GM13977 (cell line): ENCODE data around the gene TRIP11.

ENCODE experiments used
- DNase-seq: peaks from one replicate; pipeline ENCODE4 v3.0.0; 2012; ENCODE audit warnings: low spot score
- in situ Hi-C: fragments of 300-500 bp; cut with MboI; formaldehyde crosslinking; loops from one replicate; pipeline ENCODE4 v1.12.0; 2022; ENCODE audit warnings: low sequenced_read_pairs, low pct_unique_long_range_greater_than_20kb, mixed read lengths, inconsistent platforms; ENCODE audit not compliant: unreplicated experiment
- TF ChIP-seq, protein P1 (sequence below): IDR thresholded peaks from 2 replicates; pipeline ENCODE4 v1.5.1; 2012; ENCODE audit warnings: mild to moderate bottlenecking, control low read depth; ENCODE audit not compliant: insufficient read depth; ENCODE audit errors: extremely low read depth, missing control alignments

Gene TRIP11

DNA sequence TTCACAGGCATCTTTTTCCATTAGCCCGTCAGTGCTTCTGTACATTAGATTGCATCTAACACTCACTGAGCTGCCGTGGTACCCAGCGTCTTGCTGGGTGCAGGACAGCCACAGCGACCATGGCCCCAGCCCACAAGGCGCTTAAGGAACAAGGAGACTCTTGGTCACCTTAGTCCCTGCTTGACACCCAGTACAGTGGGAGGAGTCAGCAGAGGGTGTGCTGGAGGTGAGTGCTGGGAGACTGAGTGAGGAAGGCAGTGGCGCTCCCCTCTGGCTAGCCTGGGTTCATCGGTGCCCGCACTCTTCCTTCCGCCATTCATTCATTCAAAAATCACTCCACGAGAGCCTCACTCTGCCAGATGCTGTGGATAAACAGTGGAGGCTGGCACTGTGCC is 114.1 kb downstream of the TRIP11 start:
- TF ChIP-seq, protein P1, sequence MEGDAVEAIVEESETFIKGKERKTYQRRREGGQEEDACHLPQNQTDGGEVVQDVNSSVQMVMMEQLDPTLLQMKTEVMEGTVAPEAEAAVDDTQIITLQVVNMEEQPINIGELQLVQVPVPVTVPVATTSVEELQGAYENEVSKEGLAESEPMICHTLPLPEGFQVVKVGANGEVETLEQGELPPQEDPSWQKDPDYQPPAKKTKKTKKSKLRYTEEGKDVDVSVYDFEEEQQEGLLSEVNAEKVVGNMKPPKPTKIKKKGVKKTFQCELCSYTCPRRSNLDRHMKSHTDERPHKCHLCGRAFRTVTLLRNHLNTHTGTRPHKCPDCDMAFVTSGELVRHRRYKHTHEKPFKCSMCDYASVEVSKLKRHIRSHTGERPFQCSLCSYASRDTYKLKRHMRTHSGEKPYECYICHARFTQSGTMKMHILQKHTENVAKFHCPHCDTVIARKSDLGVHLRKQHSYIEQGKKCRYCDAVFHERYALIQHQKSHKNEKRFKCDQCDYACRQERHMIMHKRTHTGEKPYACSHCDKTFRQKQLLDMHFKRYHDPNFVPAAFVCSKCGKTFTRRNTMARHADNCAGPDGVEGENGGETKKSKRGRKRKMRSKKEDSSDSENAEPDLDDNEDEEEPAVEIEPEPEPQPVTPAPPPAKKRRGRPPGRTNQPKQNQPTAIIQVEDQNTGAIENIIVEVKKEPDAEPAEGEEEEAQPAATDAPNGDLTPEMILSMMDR = no peak
- in situ Hi-C loops = no loop called here
- no peak for DNase-seq

DNA sequence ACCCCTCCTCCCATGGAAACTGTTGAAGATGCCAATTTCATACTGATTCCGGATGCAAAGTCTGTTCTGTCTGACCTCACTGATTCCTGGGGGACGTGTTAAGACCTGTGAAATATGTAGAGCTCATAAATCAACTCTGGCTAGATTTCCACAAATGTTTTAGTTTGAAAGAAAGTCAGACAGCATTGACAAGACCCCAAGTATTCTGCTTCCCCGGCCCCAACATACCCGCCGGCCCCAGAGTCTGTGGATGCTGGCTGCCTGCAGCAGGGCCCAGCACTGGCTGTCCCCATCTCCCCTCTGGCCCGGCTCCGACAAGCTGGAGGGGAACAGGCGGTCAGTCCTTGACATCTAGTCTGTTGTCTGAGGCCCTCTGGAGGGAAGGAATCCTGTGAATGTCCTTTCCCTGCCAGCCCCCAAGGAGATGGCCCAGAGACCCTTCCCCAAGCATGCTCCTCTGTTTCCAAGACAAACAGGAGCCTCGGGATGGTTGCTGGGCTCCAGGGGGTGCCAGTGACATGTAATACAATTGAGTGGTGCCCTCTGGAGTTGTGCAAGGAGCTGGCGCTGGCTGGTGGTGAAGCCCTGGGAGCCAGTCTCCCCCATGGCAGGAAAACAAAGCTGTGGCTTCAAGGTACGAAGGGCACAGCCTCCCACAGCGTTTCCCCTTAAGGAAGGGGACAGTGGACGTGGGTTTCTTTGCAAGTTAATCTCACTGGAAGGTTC is 114.7 kb downstream of the TRIP11 start:
- in situ Hi-C loops = no loop called here
- no peak for DNase-seq
- TF ChIP-seq, protein P1 = no peak

DNA sequence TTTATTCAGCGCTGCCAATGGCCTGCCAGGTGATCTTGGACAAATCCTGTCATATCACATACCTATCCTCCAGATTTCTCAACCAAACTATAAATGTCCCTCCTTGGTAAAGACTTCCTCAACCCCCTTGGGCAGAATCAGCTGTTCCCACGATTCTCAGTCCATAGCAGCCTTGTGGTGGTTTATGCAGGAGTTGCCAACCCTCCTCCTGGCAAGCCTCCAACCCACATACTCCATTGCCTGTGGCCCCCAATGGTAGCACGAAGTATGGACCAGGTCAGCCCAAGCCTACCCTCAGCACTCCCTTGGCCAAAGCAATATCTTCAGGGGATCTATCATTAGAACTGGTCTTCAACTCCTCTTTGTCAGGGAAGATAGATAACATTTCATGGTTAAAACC is 119.3 kb downstream of the TRIP11 start:
- DNase-seq = no peak
- TF ChIP-seq, protein P1 = no peak
- in situ Hi-C loops = no loop called here

DNA sequence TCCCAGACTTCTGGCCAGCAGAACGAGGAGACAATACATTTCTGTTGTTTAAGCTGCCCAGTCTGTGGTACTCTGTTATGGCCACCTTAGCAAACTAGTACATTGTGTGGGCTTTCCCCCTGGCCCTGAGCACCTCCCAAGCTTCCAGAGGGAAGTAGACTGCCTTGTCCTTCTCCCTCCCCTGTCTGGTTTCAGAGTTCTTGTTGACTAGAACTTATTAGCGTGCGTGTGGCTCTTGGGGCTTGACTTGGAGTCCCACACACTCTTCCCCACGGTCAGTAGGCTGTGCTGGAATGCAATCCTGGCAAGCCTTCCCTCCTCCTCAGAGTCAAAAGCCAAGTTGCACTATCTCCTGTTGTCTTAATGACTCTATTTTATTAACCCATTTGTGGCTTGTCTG is 120.0 kb downstream of the TRIP11 start:
- in situ Hi-C loops = no loop called here
- DNase-seq = no peak
- TF ChIP-seq, protein P1 = no peak

DNA sequence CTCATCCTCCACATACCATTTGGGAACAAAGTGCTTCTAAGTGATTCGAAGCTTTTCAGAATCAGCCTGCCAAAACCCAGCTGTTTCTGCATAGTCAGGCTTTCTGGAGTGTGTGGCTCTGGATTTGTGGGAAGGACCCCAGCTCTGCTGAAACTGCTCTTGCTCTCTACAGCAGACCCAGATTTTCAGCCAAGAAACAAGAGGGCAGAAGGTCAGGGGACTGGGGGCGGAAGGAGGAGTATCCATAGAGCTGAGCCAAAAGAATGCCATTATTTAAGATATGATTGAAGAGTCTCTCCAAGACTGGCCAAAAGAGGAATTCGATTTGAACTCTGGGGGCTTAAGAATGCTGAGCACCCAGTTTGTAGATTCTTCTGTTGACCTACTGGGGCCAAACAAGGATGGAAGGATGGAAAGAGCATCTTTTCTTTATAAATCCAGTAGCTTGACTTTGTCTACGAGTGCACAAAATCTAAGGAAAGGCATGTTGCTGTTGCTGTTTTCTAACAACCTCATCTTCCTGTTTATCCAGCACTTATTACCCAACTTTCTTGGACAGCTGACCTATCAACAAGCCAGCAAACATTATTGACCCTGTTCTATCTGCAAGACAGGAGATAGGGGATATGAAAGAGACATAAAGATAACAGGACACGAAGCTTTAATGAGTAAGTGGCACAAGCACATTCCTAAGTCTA is 121.5 kb downstream of the TRIP11 start:
- TF ChIP-seq, protein P1 = no peak
- no peak for DNase-seq
- in situ Hi-C loops = no loop called here
